ENCODE measurements around the gene EFCAB6. TPM values are rescaled to one million over a fixed set of nuclear protein-coding genes. Genes with fewer than 3 reads are reported as not detected.

The EFCAB6 gene, protein sequence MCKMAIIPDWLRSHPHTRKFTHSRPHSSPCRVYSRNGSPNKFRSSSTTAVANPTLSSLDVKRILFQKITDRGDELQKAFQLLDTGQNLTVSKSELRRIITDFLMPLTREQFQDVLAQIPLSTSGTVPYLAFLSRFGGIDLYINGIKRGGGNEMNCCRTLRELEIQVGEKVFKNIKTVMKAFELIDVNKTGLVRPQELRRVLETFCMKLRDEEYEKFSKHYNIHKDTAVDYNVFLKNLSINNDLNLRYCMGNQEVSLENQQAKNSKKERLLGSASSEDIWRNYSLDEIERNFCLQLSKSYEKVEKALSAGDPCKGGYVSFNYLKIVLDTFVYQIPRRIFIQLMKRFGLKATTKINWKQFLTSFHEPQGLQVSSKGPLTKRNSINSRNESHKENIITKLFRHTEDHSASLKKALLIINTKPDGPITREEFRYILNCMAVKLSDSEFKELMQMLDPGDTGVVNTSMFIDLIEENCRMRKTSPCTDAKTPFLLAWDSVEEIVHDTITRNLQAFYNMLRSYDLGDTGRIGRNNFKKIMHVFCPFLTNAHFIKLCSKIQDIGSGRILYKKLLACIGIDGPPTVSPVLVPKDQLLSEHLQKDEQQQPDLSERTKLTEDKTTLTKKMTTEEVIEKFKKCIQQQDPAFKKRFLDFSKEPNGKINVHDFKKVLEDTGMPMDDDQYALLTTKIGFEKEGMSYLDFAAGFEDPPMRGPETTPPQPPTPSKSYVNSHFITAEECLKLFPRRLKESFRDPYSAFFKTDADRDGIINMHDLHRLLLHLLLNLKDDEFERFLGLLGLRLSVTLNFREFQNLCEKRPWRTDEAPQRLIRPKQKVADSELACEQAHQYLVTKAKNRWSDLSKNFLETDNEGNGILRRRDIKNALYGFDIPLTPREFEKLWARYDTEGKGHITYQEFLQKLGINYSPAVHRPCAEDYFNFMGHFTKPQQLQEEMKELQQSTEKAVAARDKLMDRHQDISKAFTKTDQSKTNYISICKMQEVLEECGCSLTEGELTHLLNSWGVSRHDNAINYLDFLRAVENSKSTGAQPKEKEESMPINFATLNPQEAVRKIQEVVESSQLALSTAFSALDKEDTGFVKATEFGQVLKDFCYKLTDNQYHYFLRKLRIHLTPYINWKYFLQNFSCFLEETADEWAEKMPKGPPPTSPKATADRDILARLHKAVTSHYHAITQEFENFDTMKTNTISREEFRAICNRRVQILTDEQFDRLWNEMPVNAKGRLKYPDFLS (N-terminal part only)
- total RNA-seq (1 to 10 TPM in 1 of 2 experiments, under 1 TPM in 1; 0.58 to 1.7 TPM), polyA plus RNA-seq (under 1 TPM in 1 of 3 donors, not detected in 2; 0.14 TPM), total RNA-seq (0.71 to 1.6 (median 1.3) reads per million in 6 experiments)

DNA sequence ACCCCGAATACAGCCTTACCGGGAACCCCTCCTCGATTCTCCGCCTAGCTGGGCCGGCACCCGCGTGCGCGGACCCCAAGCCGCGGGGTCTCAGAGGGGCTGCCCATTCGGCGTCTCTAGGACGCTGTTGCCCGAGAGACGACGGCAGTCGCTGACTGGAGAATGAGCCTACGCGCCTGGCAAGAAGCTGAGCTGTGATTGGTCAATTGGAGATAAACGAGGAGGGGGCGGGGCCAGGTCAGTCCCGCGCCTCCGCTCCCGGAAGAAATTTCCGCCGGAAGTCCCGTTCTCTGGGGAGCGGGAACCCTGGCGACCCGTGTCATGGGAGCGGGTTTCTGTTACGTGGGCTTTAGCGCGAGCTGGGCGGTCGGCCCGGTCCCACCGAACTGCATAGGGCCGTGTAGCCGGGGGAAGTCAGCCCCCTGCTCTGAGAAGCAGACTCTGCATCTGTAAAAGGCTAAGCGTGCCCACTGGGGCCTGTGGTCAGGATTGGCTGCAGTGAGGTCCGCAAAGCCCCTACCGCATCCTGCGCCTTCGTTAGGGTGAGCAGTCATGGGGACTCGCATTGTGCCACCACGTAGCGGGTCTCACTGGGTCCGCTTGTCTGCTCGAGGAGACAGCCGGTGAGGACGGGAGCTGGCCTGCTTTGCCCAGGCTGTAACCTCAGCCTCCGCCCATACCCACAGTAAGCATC is at the start of gene EFCAB6:
TSS of gene EFCAB6 (minus strand) at position 157 of the 694 bp plus-strand sequence. CDS start 29,987 bp downstream, outside the sequence.
- peaks cover 19 to 45% (median 29%) of the 10 kb centered on the region in 4 donors for H3K4me1 Mint-ChIP-seq
- H3K9me3 Mint-ChIP-seq: peaks cover 0 to under 1% (median 0%) of the 10 kb centered on the region in 9 donors
- H3K4me3 Mint-ChIP-seq: peak within 1 kb of the TSS; percentile 89 to 97 (median 93)
- no peaks in the 10 kb centered on the region for H3K27me3 Mint-ChIP-seq
- POLR2A ChIA-PET: interaction anchor here (0.5 to 1.4 kb wide), 3 partner anchors 133 to 854 kb away, joined by 3 read pairs; no protein-coding TSS in a partner anchor
- H3K27ac Mint-ChIP-seq: peak within 1 kb of the TSS; percentile 89 to 98 (median 94)
- DNase-seq (peak; percentile 82 to 95 (median 86)), ATAC-seq (peak; percentile 90 to 91)
- H3K36me3 Mint-ChIP-seq: peaks cover 0 to 8% (median 4%) of the 10 kb centered on the region in 3 donors

GRCh38 chr22:43861529-43861928 is 49.4 kb upstream of the EFCAB6 start:
- peaks cover 45 to 92% (median 73%) of the 10 kb centered on the region in 5 donors for H3K27me3 Mint-ChIP-seq
- peaks cover 4 to 15% (median 11%) of the 10 kb centered on the region in 9 donors for H3K9me3 Mint-ChIP-seq
- peaks cover 0 to 29% (median 4%) of the 10 kb centered on the region in 3 donors for H3K36me3 Mint-ChIP-seq
- no peak overlapping the region for H3K27ac Mint-ChIP-seq
- H3K4me3 Mint-ChIP-seq: peak overlapping the region; percentile 34 to 61 (median 45)
- H3K4me1 Mint-ChIP-seq: peaks cover 0 to 8% (median 2%) of the 10 kb centered on the region in 4 donors
- POLR2A ChIA-PET: no interaction called here
- peak in 1 of 10 donors; percentile 49 for DNase-seq
- ATAC-seq: no peak

- ATAC-seq: no peak
- POLR2A ChIA-PET: no interaction called here
- DNase-seq: no peak
- H3K36me3 Mint-ChIP-seq: peaks cover 0 to 29% (median 6%) of the 10 kb centered on the region in 3 donors
- H3K27me3 Mint-ChIP-seq: peaks cover 41 to 92% (median 68%) of the 10 kb centered on the region in 5 donors
- H3K27ac Mint-ChIP-seq: no peak overlapping the region
- H3K4me1 Mint-ChIP-seq: peaks cover 0 to 8% (median 2%) of the 10 kb centered on the region in 4 donors
- H3K9me3 Mint-ChIP-seq: peaks cover 4 to 18% (median 15%) of the 10 kb centered on the region in 9 donors
- H3K4me3 Mint-ChIP-seq: peak overlapping the region in 2 of 10 donors; percentile 38 to 39
Observed at GRCh38 chr22:43860831-43861230, 48.7 kb upstream of the EFCAB6 start.

DNA sequence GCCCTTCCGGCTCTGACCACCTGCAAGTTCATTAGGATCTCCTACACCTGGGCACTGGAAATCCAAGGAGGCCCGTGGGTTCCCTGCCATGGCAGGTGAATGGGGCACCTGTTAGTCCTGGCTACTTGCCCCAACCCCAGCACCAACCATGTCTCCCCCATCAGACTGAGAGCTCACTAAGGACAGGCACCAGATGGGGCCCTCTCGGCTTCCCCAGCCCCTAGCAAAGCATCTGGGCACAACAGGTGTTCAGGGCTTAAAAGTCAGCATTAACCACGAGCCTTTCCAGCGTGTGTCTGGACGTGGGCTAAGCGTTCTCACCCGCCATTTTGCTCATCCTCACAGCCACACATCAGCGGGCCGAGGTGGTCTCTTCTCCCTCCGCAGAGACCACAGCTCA is 48.0 kb upstream of the EFCAB6 start:
- DNase-seq (peak in 1 of 10 donors; percentile 27), ATAC-seq (no peak)
- POLR2A ChIA-PET: interaction anchor here (0.9 kb wide), 1 partner anchor 122 kb away, joined by 3 read pairs; no protein-coding TSS in a partner anchor
- Mint-ChIP-seq H3K4me3 (no peak overlapping the region), H3K9me3 (peaks cover 4 to 19% (median 15%) of the 10 kb centered on the region in 9 donors), H3K27me3 (peaks cover 41 to 92% (median 69%) of the 10 kb centered on the region in 5 donors), H3K36me3 (peaks cover 0 to 26% (median 6%) of the 10 kb centered on the region in 3 donors), H3K27ac (no peak overlapping the region), H3K4me1 (peaks cover 0 to 8% (median 2%) of the 10 kb centered on the region in 4 donors)

- ATAC-seq (no peak), DNase-seq (peak in 1 of 10 donors; percentile 18)
- Mint-ChIP-seq H3K9me3 (peaks cover 4 to 19% (median 15%) of the 10 kb centered on the region in 9 donors), H3K36me3 (peaks cover 0 to 26% (median 6%) of the 10 kb centered on the region in 3 donors), H3K4me1 (peaks cover 0 to 8% (median 2%) of the 10 kb centered on the region in 4 donors), H3K27ac (no peak overlapping the region), H3K27me3 (peaks cover 36 to 88% (median 67%) of the 10 kb centered on the region in 5 donors), H3K4me3 (no peak overlapping the region)
- POLR2A ChIA-PET: interaction anchor here (0.9 kb wide), 1 partner anchor 122 kb away, joined by 3 read pairs; no protein-coding TSS in a partner anchor
Observed at GRCh38 chr22:43859621-43860020, 47.5 kb upstream of the EFCAB6 start.

- ATAC-seq (no peak), DNase-seq (peak in 1 of 10 donors; percentile 19)
- POLR2A ChIA-PET: no interaction called here
- Mint-ChIP-seq H3K36me3 (peaks cover 0 to 25% (median 6%) of the 10 kb centered on the region in 3 donors), H3K4me1 (peaks cover 0 to 8% (median 2%) of the 10 kb centered on the region in 4 donors), H3K9me3 (peaks cover 4 to 19% (median 15%) of the 10 kb centered on the region in 9 donors), H3K27ac (peak overlapping the region in 1 of 10 donors; percentile 15), H3K4me3 (no peak overlapping the region), H3K27me3 (peaks cover 33 to 84% (median 66%) of the 10 kb centered on the region in 5 donors)
Observed at GRCh38 chr22:43859176-43859575, 47.1 kb upstream of the EFCAB6 start.

- POLR2A ChIA-PET: no interaction called here
- Mint-ChIP-seq H3K9me3 (peaks cover 4 to 19% (median 13%) of the 10 kb centered on the region in 9 donors), H3K4me3 (no peak overlapping the region), H3K27me3 (peaks cover 24 to 77% (median 61%) of the 10 kb centered on the region in 5 donors), H3K36me3 (peaks cover 0 to 18% (median 6%) of the 10 kb centered on the region in 3 donors), H3K27ac (no peak overlapping the region), H3K4me1 (peaks cover 0 to 8% (median 2%) of the 10 kb centered on the region in 4 donors)
- ATAC-seq: no peak
- DNase-seq: peak in 1 of 10 donors; percentile 4
Observed at GRCh38 chr22:43858156-43858895, 46.2 kb upstream of the EFCAB6 start.

DNA sequence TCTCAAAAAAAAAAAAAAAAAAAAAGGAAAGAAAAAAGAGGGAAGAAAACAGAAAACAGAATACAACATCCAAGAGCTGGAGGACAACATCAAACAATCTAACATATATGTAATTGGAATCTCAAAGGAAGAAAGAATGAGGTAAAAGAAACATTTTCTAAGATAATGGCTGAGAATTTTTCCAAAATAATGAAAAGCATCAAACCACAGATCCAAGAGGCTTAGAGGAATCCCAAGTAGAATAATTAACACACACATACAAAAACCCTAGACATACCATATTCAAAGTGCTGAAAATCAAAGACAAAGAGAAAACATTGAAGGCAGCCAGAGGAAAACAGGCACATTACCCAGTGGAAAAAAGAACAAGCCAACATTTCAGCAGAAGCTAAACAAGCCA is 45.3 kb upstream of the EFCAB6 start:
- no peak overlapping the region for H3K4me3 Mint-ChIP-seq
- H3K9me3 Mint-ChIP-seq: peaks cover 4 to 19% (median 13%) of the 10 kb centered on the region in 9 donors
- H3K27me3 Mint-ChIP-seq: peaks cover 26 to 77% (median 61%) of the 10 kb centered on the region in 5 donors
- H3K4me1 Mint-ChIP-seq: peaks cover 0 to 5% (median 3%) of the 10 kb centered on the region in 4 donors
- DNase-seq (no peak), ATAC-seq (no peak)
- POLR2A ChIA-PET: no interaction called here
- H3K36me3 Mint-ChIP-seq: peaks cover 0 to 18% (median 3%) of the 10 kb centered on the region in 3 donors
- H3K27ac Mint-ChIP-seq: peak overlapping the region in 1 of 10 donors; percentile 56

- H3K4me3 Mint-ChIP-seq: no peak overlapping the region
- H3K4me1 Mint-ChIP-seq: peaks cover 0 to 2% (median 0%) of the 10 kb centered on the region in 4 donors
- H3K36me3 Mint-ChIP-seq: peaks cover 0 to 18% (median 3%) of the 10 kb centered on the region in 3 donors
- H3K9me3 Mint-ChIP-seq: peaks cover 4 to 19% (median 13%) of the 10 kb centered on the region in 9 donors
- POLR2A ChIA-PET: no interaction called here
- H3K27ac Mint-ChIP-seq: peak overlapping the region in 1 of 10 donors; percentile 25
- peaks cover 20 to 83% (median 56%) of the 10 kb centered on the region in 5 donors for H3K27me3 Mint-ChIP-seq
- DNase-seq: peak in 1 of 10 donors; percentile 34
- ATAC-seq: no peak
Observed at GRCh38 chr22:43855431-43855830, 43.3 kb upstream of the EFCAB6 start.

DNA sequence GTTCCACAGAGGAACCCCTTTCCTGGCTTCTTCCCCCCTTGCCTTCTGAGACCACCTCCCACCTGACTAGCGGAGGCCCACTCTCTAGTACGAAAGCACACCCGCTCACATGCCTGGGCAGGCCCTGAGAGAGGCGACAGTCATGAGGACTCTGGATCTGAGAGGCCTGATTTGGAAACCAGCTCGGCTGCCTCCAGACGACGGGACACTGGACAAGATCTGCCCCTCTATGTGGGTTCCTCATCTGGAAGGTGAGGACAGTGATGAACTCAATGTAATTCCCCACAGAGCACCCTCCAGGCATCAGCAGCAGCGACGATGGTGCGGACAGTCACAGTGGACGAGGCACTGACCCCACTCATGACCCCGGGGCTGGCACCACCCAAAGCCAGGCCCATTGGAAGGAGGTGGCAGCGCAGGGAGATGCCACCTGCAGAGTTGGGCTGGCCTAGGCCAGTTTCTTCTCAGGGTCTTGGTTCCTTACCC is 42.7 kb upstream of the EFCAB6 start:
- POLR2A ChIA-PET: no interaction called here
- H3K4me3 Mint-ChIP-seq: no peak overlapping the region
- H3K27ac Mint-ChIP-seq: no peak overlapping the region
- H3K4me1 Mint-ChIP-seq: peaks cover 0 to 2% (median 0%) of the 10 kb centered on the region in 4 donors
- peaks cover 17 to 82% (median 50%) of the 10 kb centered on the region in 5 donors for H3K27me3 Mint-ChIP-seq
- peaks cover 0 to 18% (median 3%) of the 10 kb centered on the region in 3 donors for H3K36me3 Mint-ChIP-seq
- DNase-seq (peak in 1 of 10 donors; percentile 43), ATAC-seq (no peak)
- H3K9me3 Mint-ChIP-seq: peaks cover 4 to 19% (median 13%) of the 10 kb centered on the region in 9 donors
